Hepatocyte (in vitro differentiated cells): ENCODE data around the gene CDC42BPB. TPM values are rescaled to one million over a fixed set of nuclear protein-coding genes. Genes with fewer than 3 reads are reported as not detected.

ENCODE experiments used
- DNase-seq: peaks from one replicate; pipeline ENCODE4 v3.0.0-alpha.2; 2016; ENCODE audit warnings: low spot score
- H2AFZ ChIP-seq: fragments of 200-600 bp; sonication (generic); 2 replicates; pipeline ENCODE4 v1.6.0; 2016; ENCODE audit warnings: antibody characterized with exemption, mild to moderate bottlenecking
- H3K27ac ChIP-seq: fragments of 200-600 bp; sonication (generic); 2 replicates; pipeline ENCODE4 v1.5.1; 2016; ENCODE audit warnings: mild to moderate bottlenecking
- H3K27me3 ChIP-seq: fragments of 200-600 bp; sonication (generic); 2 replicates; pipeline ENCODE4 v1.6.1; 2016
- H3K36me3 ChIP-seq: fragments of 200-600 bp; sonication (generic); replicated peaks from 2 replicates; pipeline ENCODE4 v1.5.1; 2016; ENCODE audit warnings: low read depth; ENCODE audit not compliant: insufficient read depth
- H3K4me1 ChIP-seq: fragments of 200-600 bp; sonication (generic); 2 replicates; pipeline ENCODE4 v1.5.1; 2016; ENCODE audit warnings: mild to moderate bottlenecking, moderate library complexity; ENCODE audit not compliant: insufficient read depth
- H3K4me2 ChIP-seq: fragments of 200-600 bp; sonication (generic); 2 replicates; pipeline ENCODE4 v1.6.0; 2016
- H3K4me3 ChIP-seq: fragments of 200-600 bp; sonication (generic); 2 replicates; pipeline ENCODE4 v1.5.1; 2016; ENCODE audit warnings: mild to moderate bottlenecking
- H3K79me2 ChIP-seq: fragments of 200-600 bp; sonication (generic); 2 replicates; pipeline ENCODE4 v1.6.0; 2017; ENCODE audit warnings: mild to moderate bottlenecking
- H3K9me2 ChIP-seq: fragments of 200-600 bp; sonication (generic); replicated peaks from 2 replicates; pipeline ENCODE4 v1.6.0; 2017; ENCODE audit warnings: mild to moderate bottlenecking; ENCODE audit not compliant: insufficient read depth
- H3K9me3 ChIP-seq: fragments of 200-600 bp; sonication (generic); 2 replicates; pipeline ENCODE4 v1.5.1; 2016; ENCODE audit warnings: low read depth, mild to moderate bottlenecking
- H4K20me1 ChIP-seq: fragments of 200-600 bp; sonication (generic); 2 replicates; pipeline ENCODE4 v1.6.0; 2016; ENCODE audit warnings: mild to moderate bottlenecking; ENCODE audit not compliant: insufficient read depth, poor library complexity, severe bottlenecking
- CTCF ChIP-seq: fragments of 200-600 bp; sonication (generic); IDR thresholded peaks from 2 replicates; pipeline ENCODE4 v1.5.1; 2016; ENCODE audit warnings: antibody characterized with exemption, mild to moderate bottlenecking; ENCODE audit not compliant: poor library complexity
- EZH2 ChIP-seq: fragments of 200-600 bp; sonication (generic); IDR thresholded peaks from 2 replicates; pipeline ENCODE4 v1.6.1; 2016; ENCODE audit warnings: antibody characterized with exemption, mild to moderate bottlenecking, borderline replicate concordance
- EZH2phosphoT487 ChIP-seq: fragments of 200-600 bp; sonication (generic); IDR thresholded peaks from one replicate; pipeline ENCODE4 v1.6.1; 2018; ENCODE audit warnings: antibody characterized with exemption, mild to moderate bottlenecking, low read depth, moderate library complexity; ENCODE audit not compliant: unreplicated experiment, severe bottlenecking
- WGBS: methylation state at CpG from one replicate; pipeline ENCODE4 v1.1.6; 2016; ENCODE audit warnings: low lambda C conversion rate; ENCODE audit errors: missing lambda C conversion rate; 5-methylcytosine and 5-hydroxymethylcytosine counted together
- polyA plus RNA-seq: library from polyadenylated mRNA; unstranded; fragments of >200 nt; fragmentation: Nextera tagmentation; extraction: Ambion mirVana; gene quantifications from 2 replicates; pipeline ENCODE4 v1.2.1, GENCODE V29; 2016
- total RNA-seq: library from RNA; depleted of rRNA; stranded (reverse); fragments of >200 nt; gene quantifications from 2 replicates; pipeline ENCODE4 v1.2.3, GENCODE V29; 2014

Gene CDC42BPB
- total and polyA plus RNA-seq, 2 experiments from 2014 or later, result 10.2 to 60.6 TPM

GRCh38 chr14:103045371-103045869 lies 11.9 kb downstream of the CDC42BPB start:
- 57% methylated on average over 15 of the region's 15 CpGs for WGBS
- peaks cover 87% of the 10 kb centered on the region for H4K20me1 ChIP-seq

DNA sequence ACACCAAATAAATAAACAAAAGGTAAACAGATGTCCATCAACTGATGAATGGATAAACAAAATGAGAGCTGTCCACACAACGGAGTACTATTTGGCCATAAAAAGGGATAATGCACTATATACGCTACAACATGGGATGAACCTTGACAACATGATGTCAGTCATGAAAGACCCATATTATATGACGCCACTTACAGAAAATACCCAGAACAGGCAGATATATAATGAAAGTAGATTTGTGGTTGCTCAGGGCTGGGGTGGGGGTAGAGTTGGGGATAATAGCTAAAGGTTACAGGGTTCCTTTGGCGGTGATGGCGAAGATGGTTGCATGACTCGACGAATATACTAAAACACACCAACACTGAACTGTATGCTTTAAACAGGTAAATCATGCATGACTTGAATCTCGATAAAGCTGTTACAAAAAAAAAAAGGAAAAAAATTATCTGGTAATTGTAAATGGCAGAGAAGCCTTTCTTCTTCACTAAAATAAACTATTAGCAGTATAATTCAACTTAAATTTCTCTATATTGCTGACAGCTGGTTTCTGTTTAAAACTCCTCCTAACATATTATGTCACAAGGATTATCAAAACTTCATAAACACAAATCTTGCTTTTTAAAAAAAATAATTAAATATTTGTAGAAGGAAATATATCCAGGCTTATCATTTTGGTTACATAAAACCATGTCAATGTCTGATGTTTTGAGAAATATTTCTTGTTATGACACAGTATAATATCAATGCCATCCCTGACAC lies 13.9 kb downstream of the CDC42BPB start:
- peaks cover 98% of the 10 kb centered on the region for H3K79me2 ChIP-seq
- H3K4me2 ChIP-seq, result no peak overlapping the region
- peaks cover 75% of the 10 kb centered on the region for H4K20me1 ChIP-seq
- H3K4me3 ChIP-seq, result no peak overlapping the region
- H3K9me2 ChIP-seq, result no peaks in the 10 kb centered on the region
- no peak overlapping the region for H2AFZ ChIP-seq
- 98% methylated on average over 8 of the region's 8 CpGs for WGBS
- no peaks in the 10 kb centered on the region for H3K27me3 ChIP-seq
- H3K27ac ChIP-seq, result no peak overlapping the region
- TF ChIP-seq EZH2 (no peak), CTCF (no peak), EZH2phosphoT487 (no peak)
- no peaks in the 10 kb centered on the region for H3K9me3 ChIP-seq
- DNase-seq, result no peak
- H3K36me3 ChIP-seq, result no peaks in the 10 kb centered on the region
- no peaks in the 10 kb centered on the region for H3K4me1 ChIP-seq

More at GRCh38 chr14:103045371-103045869, 11.9 kb downstream of the CDC42BPB start:
- Histone ChIP-seq H3K4me3 (no peak overlapping the region), H3K9me3 (no peaks in the 10 kb centered on the region), H3K27me3 (no peaks in the 10 kb centered on the region), H3K27ac (no peak overlapping the region), H2AFZ (no peak overlapping the region), H3K79me2 (peaks cover 98% of the 10 kb centered on the region), H3K4me1 (no peaks in the 10 kb centered on the region), H3K36me3 (no peaks in the 10 kb centered on the region), H3K9me2 (no peaks in the 10 kb centered on the region), H3K4me2 (peak overlapping the region; percentile 60)
- no peak for DNase-seq
- no peak for TF ChIP-seq CTCF

DNA sequence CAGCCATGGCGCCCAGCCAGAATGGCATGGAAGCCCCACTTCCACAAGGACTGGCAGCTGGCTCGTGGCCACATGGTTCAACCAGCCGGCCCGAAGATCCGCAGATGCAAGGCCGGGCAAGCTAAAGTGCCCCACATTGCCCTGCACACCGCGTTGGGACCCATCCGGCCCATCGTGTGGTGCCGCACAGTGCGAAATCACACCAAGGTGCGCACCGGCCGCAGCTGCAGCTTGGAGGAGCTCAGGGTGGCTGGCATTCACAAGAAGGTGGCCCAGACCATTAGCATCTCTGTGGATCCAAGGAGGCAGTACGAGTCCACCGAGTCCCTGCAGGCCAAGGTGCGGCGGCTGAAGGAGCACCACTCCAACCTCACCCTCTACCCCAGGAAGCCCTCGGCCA lies 15.9 kb downstream of the CDC42BPB start:
- H3K27me3 ChIP-seq, result no peaks in the 10 kb centered on the region
- no peak overlapping the region for H2AFZ ChIP-seq
- H3K4me3 ChIP-seq, result no peak overlapping the region
- no peak overlapping the region for H3K4me2 ChIP-seq
- no peak for TF ChIP-seq EZH2phosphoT487
- TF ChIP-seq CTCF, result no peak
- no peak for TF ChIP-seq EZH2
- peaks cover 99% of the 10 kb centered on the region for H3K79me2 ChIP-seq
- no peaks in the 10 kb centered on the region for H3K9me2 ChIP-seq
- 96% methylated on average over 20 of the region's 20 CpGs for WGBS
- H3K27ac ChIP-seq, result no peak overlapping the region
- H4K20me1 ChIP-seq, result peaks cover 64% of the 10 kb centered on the region
- no peaks in the 10 kb centered on the region for H3K4me1 ChIP-seq
- no peaks in the 10 kb centered on the region for H3K9me3 ChIP-seq
- H3K36me3 ChIP-seq, result no peaks in the 10 kb centered on the region
- no peak for DNase-seq
